RPMI8226 (cell line): ENCODE data around the gene AMY1B.
"Not testable (repeated sequence)": the region's sequence is repeated elsewhere in the genome, so short reads cannot be mapped to it uniquely, and the experiment has no call there.

Experiments
- DNase-seq: peaks from one replicate; pipeline ENCODE4 v3.0.0-alpha.2; 2015

AMY1B gene

GRCh38 chr1:103696110-103696509 is at the start of gene AMY1B:
Gene AMY1B, minus strand, starts transcription at chr1:103696210. Its CDS starts 571 bp downstream, at chr1:103695639.
- DNase-seq: not testable (repeated sequence)

- not testable (repeated sequence) for DNase-seq
Measured at GRCh38 chr1:103745040-103745439, 49.0 kb upstream of the AMY1B start.

- DNase-seq: not testable (repeated sequence)
Measured at GRCh38 chr1:103744449-103744848, 48.4 kb upstream of the AMY1B start.

GRCh38 chr1:103738031-103738430 is 42.0 kb upstream of the AMY1B start:
- DNase-seq: not testable (repeated sequence)

- DNase-seq: not testable (repeated sequence)
Measured at GRCh38 chr1:103735334-103735733, 39.3 kb upstream of the AMY1B start.

GRCh38 chr1:103721473-103721872 is 25.5 kb upstream of the AMY1B start:
- not testable (repeated sequence) for DNase-seq

- not testable (repeated sequence) for DNase-seq
Measured at GRCh38 chr1:103717404-103717803, 21.4 kb upstream of the AMY1B start.

GRCh38 chr1:103710381-103710780 is 14.4 kb upstream of the AMY1B start:
- DNase-seq: not testable (repeated sequence)

- not testable (repeated sequence) for DNase-seq
Measured at GRCh38 chr1:103707670-103708069, 11.7 kb upstream of the AMY1B start.

- DNase-seq: not testable (repeated sequence)
Measured at GRCh38 chr1:103701256-103701655, 5.2 kb upstream of the AMY1B start.

- DNase-seq: not testable (repeated sequence)
Measured at GRCh38 chr1:103700669-103701068, 4.7 kb upstream of the AMY1B start.

GRCh38 chr1:103697430-103697829 is 1.4 kb upstream of the AMY1B start:
- not testable (repeated sequence) for DNase-seq

GRCh38 chr1:103676335-103676734 is 19.7 kb downstream of the AMY1B start:
- not testable (repeated sequence) for DNase-seq

- not testable (repeated sequence) for DNase-seq
Measured at GRCh38 chr1:103655460-103655859, 40.5 kb downstream of the AMY1B start, which contains the start of gene AMY1A. Gene AMY1A, plus strand, starts transcription at chr1:103655760. Its CDS starts 571 bp downstream, at chr1:103656331.

GRCh38 chr1:103654133-103654532 is 41.9 kb downstream of the AMY1B start:
- not testable (repeated sequence) for DNase-seq

- not testable (repeated sequence) for DNase-seq
Measured at GRCh38 chr1:103650889-103651288, 45.1 kb downstream of the AMY1B start.

GRCh38 chr1:103650305-103650704 is 45.7 kb downstream of the AMY1B start:
- not testable (repeated sequence) for DNase-seq

- not testable (repeated sequence) for DNase-seq
Measured at GRCh38 chr1:103643908-103644307, 52.1 kb downstream of the AMY1B start.

- not testable (repeated sequence) for DNase-seq
Measured at GRCh38 chr1:103641194-103641593, 54.8 kb downstream of the AMY1B start.
